ENCODE measurements around the gene INO80. TPM values are rescaled to one million over a fixed set of nuclear protein-coding genes. Genes with fewer than 3 reads are reported as not detected.
"Not testable (repeated sequence)": the region's sequence is repeated elsewhere in the genome, so short reads cannot be mapped to it uniquely, and the experiment has no call there.

INO80 gene
- total RNA-seq, 3 donors from 2014 or later = 27.2 to 47.7 (median 42.3) TPM

DNA sequence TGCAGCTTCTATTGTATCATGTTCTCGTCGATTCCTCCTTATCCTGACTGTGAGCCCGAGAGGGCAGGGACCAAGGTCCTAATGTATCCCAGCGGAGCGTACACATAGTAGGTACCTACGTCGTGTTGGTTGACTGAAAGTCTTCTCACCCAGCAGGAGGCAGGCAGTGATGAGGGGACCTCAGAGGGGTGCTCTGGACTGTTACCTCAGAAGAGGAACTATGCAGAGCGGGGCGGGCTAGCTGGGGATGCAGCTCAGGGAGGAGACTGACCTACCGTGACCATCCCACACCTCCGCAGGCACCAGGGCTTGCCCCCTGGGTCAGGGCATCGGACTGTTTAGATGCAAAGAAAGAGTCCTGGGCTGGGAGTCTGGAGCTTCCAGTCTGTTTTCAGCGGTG is 151.4 kb downstream of the INO80 start:
- intact Hi-C loops (cut with DNase I; ENCODE audit: low total_unique reads) = no loop called here
- Histone ChIP-seq H3K27ac (no peak overlapping the region), H3K4me3 (no peak overlapping the region), H3K27me3 (no peaks in the 10 kb centered on the region), H3K36me3 (no peaks in the 10 kb centered on the region), H3K9me3 (no peaks in the 10 kb centered on the region), H3K4me1 (no peaks in the 10 kb centered on the region)
- no peak for DNase-seq (ENCODE audit: low spot score in 2 of 2)
- TF ChIP-seq POLR2AphosphoS5 (IDR thresholded peaks at IDR 0.05) = no peak
- TF ChIP-seq POLR2A (IDR thresholded peaks at IDR 0.05) = no peak
- TF ChIP-seq CTCF (IDR thresholded peaks at IDR 0.05) = no peak

DNA sequence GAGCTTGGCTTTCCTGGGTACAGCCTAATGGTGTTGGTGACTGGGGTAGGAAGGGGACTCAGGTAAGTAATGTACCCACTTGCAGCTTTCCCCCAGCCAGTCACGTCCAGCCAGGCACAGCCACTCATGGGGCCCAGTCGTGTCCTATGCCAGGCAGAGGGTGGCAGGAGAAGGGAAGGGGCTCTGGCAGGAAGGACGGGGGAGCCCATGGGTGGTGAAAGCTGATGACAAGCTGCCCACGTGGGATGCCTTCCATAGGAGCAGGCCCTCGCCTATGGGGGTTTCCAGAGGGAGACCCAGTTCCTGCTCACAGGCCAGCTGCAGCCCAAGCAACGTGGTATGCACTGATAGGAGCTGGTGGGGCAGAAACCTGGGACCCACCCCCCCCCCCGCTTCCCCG is 152.1 kb downstream of the INO80 start:
- no peak overlapping the region for H3K4me3 ChIP-seq
- no peaks in the 10 kb centered on the region for H3K27me3 ChIP-seq
- no peaks in the 10 kb centered on the region for H3K36me3 ChIP-seq
- TF ChIP-seq POLR2A (IDR thresholded peaks at IDR 0.05) (no peak), CTCF (IDR thresholded peaks at IDR 0.05) (no peak), POLR2AphosphoS5 (IDR thresholded peaks at IDR 0.05) (no peak)
- H3K27ac ChIP-seq = no peak overlapping the region
- H3K4me1 ChIP-seq = no peaks in the 10 kb centered on the region
- no peak for DNase-seq (ENCODE audit: low spot score in 2 of 2)
- no peaks in the 10 kb centered on the region for H3K9me3 ChIP-seq
- intact Hi-C loops (cut with DNase I; ENCODE audit: low total_unique reads) = no loop called here

DNA sequence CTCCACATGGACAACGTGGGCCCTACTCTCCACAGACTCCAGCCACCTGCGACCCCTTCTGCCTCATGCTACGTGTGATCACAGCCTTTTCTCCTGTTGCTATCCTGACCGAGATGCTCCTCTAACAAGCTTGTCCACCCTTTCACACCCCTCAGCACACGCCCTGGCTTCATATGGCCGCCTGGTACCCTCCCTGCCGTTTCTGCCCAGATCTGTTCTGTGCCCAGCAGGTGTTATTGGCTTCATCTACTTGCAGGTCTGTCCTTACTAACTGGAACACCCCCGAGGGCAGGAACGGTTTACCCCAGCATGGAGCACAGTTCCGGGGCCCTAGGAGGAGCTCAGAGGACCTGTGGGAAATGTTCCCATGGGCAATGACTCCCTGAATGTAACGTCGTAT is 152.9 kb downstream of the INO80 start:
- no peak for TF ChIP-seq POLR2A (IDR thresholded peaks at IDR 0.05)
- TF ChIP-seq POLR2AphosphoS5 (IDR thresholded peaks at IDR 0.05) = no peak
- no peak for TF ChIP-seq CTCF (IDR thresholded peaks at IDR 0.05)
- DNase-seq (ENCODE audit: low spot score in 2 of 2) = no peak
- Histone ChIP-seq H3K4me1 (no peaks in the 10 kb centered on the region), H3K27ac (no peak overlapping the region), H3K4me3 (no peak overlapping the region), H3K9me3 (no peaks in the 10 kb centered on the region), H3K27me3 (no peaks in the 10 kb centered on the region), H3K36me3 (no peaks in the 10 kb centered on the region)
- intact Hi-C loops (cut with DNase I; ENCODE audit: low total_unique reads) = no loop called here

DNA sequence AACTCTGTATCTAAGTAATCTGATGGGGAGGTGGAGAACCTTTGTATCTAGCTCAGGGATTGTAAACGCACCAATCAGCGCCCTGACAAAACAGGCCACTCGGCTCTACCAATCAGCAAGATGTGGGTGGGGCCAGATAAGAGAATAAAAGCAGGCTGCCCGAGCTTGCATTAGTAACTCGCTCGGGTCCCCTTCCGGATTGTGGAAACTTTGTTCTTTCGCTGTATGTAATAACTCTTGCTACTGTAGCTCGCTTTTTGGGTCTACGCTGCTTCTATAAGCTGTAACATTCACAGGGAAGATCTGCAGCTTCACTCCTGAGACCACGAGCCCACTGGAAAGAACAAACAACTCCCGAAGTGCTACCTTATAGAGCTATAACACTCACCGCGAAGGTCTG is 153.8 kb downstream of the INO80 start:
- H3K9me3 ChIP-seq; DNase-seq (ENCODE audit: low spot score in 2 of 2); H3K4me1 ChIP-seq; H3K36me3 ChIP-seq; H3K4me3 ChIP-seq; H3K27ac ChIP-seq; intact Hi-C loops (cut with DNase I; ENCODE audit: low total_unique reads); H3K27me3 ChIP-seq: not testable (repeated sequence)

- intact Hi-C loops (cut with DNase I; ENCODE audit: low total_unique reads); H3K27me3 ChIP-seq; H3K9me3 ChIP-seq: not testable (repeated sequence)
Measured at GRCh38 chr15:40961740-40962139, 154.3 kb downstream of the INO80 start.

GRCh38 chr15:40960925-40961324 is 155.2 kb downstream of the INO80 start:
- no peak overlapping the region for H3K27ac ChIP-seq
- H3K4me3 ChIP-seq = no peak overlapping the region
- no peaks in the 10 kb centered on the region for H3K36me3 ChIP-seq
- no peaks in the 10 kb centered on the region for H3K27me3 ChIP-seq
- no peaks in the 10 kb centered on the region for H3K4me1 ChIP-seq
- intact Hi-C loops (cut with DNase I; ENCODE audit: low total_unique reads) = no loop called here
- DNase-seq (ENCODE audit: low spot score in 2 of 2) = no peak
- H3K9me3 ChIP-seq = no peaks in the 10 kb centered on the region
- TF ChIP-seq CTCF (IDR thresholded peaks at IDR 0.05) (no peak), POLR2AphosphoS5 (IDR thresholded peaks at IDR 0.05) (no peak), POLR2A (IDR thresholded peaks at IDR 0.05) (no peak)

More at GRCh38 chr15:40961740-40962139, 154.3 kb downstream of the INO80 start:
- DNase-seq (ENCODE audit: low spot score in 2 of 2); H3K27ac ChIP-seq; H3K4me3 ChIP-seq; H3K4me1 ChIP-seq; H3K36me3 ChIP-seq: not testable (repeated sequence)

All from breast epithelium (tissue), 4 donors.